ENCODE measurements around the gene HMGCS2. TPM values are rescaled to one million over a fixed set of nuclear protein-coding genes. Genes with fewer than 3 reads are reported as not detected.

HMGCS2 gene
- total and polyA plus RNA-seq, 10 donors = 0.06 to 0.11 TPM; not detected in 8

DNA sequence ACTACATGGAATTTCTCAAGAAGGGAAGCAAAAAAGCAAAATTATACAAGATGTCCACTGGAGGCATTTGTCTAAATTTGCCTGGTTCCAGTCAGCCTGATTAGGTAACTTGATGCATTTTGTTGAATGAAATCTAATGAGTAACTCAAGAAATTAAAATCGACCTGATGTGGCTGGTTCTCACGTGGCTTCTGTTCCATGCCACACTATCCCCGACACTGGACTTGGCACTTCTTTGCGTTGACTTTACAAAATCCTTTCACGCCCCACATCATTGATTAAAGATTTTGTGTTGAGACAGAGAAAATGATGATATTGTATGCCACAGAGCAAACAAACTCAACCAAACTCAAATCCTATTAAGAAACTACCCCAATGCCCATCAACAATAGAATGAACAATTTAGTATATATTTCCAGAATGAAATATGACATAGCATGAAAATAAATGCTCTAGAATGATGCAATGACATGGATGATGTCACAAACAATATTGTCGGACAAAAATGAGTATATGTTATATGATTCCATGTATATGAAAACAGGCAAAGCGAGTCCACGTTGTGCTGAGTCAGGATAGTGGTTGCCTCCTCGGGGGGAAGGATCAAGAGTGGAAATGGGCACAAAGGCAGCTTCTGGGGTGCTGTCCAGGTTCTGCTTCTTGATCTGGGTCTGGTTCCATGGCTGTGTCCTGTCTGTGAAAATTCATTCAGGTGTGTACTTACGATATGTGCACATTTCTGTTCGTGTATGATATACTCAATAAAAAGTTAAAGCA lies 12.9 kb upstream of the HMGCS2 start:
- no peaks in the 10 kb centered on the region for H3K27me3 ChIP-seq (replicated peaks in 1 of 7)
- TF ChIP-seq POLR2AphosphoS5 (IDR thresholded peaks at IDR 0.05) (no peak), CTCF (IDR thresholded peaks at IDR 0.05 in 8 of 11, conservative IDR thresholded peaks at IDR 0.05 in 3 of 11) (no peak), POLR2A (IDR thresholded peaks at IDR 0.05) (no peak)
- no peak overlapping the region for H3K4me3 ChIP-seq
- no peak for DNase-seq
- H3K27ac ChIP-seq = no peak overlapping the region
- intact Hi-C loops (cut with DNase I; ENCODE audit: low total_unique reads) = no loop called here
- no peaks in the 10 kb centered on the region for H3K36me3 ChIP-seq
- peaks cover 0 to 5% (median 0%) of the 10 kb centered on the region in 6 donors for H3K4me1 ChIP-seq
- no peaks in the 10 kb centered on the region for H3K9me3 ChIP-seq
- 80 to 94% (median 83%) methylated on average over 11 of the region's 11 CpGs for WGBS, 5 donors

DNA sequence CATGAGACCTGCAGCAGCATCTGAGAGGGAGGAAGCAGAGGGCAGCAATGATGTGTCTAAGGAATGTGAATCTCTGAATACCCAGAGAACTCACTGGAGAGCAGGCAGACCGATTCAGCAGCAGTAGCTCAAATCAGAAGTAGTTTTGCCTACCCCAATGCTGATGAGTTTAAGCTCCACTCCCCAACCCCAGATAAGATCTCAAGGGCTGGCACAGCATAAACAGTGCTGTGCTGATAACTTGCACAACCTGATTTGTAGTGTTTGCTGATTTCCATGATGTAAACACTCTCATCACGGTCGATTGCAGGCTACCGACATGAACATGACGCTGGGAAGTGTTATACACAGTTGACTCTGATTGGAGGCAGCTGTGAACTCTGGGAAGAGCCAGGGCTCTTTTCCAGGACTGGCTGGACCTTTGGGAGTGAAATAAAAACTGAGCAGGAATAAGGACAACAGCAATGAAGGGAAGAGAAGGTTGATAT lies 11.2 kb upstream of the HMGCS2 start:
- Histone ChIP-seq H3K27me3 (replicated peaks in 1 of 7) (no peaks in the 10 kb centered on the region), H3K36me3 (no peaks in the 10 kb centered on the region), H3K27ac (peak overlapping the region in 2 of 8 donors; percentile 11 to 31), H3K4me1 (peaks cover 0 to 5% (median 0%) of the 10 kb centered on the region in 6 donors), H3K9me3 (no peaks in the 10 kb centered on the region), H3K4me3 (no peak overlapping the region)
- no peak for DNase-seq
- TF ChIP-seq CTCF (IDR thresholded peaks at IDR 0.05 in 8 of 11, conservative IDR thresholded peaks at IDR 0.05 in 3 of 11) = no peak
- TF ChIP-seq POLR2A (IDR thresholded peaks at IDR 0.05) = no peak
- no peak for TF ChIP-seq POLR2AphosphoS5 (IDR thresholded peaks at IDR 0.05)
- intact Hi-C loops (cut with DNase I; ENCODE audit: low total_unique reads) = no loop called here
- WGBS, 5 donors = 36 to 61% (median 47%) methylated on average over 5 of the region's 5 CpGs

- H3K4me1 ChIP-seq = peaks cover 0 to 1% (median 0%) of the 10 kb centered on the region in 6 donors
- 87 to 95% (median 94%) methylated on average over 13 of the region's 13 CpGs for WGBS, 5 donors
- no peaks in the 10 kb centered on the region for H3K36me3 ChIP-seq
- no peaks in the 10 kb centered on the region for H3K27me3 ChIP-seq (replicated peaks in 1 of 7)
- TF ChIP-seq POLR2AphosphoS5 (IDR thresholded peaks at IDR 0.05) = no peak
- no peak for TF ChIP-seq POLR2A (IDR thresholded peaks at IDR 0.05)
- no peak for TF ChIP-seq CTCF (IDR thresholded peaks at IDR 0.05 in 8 of 11, conservative IDR thresholded peaks at IDR 0.05 in 3 of 11)
- no peak for DNase-seq
- no peak overlapping the region for H3K4me3 ChIP-seq
- no peak overlapping the region for H3K27ac ChIP-seq
- no peaks in the 10 kb centered on the region for H3K9me3 ChIP-seq
- intact Hi-C loops (cut with DNase I; ENCODE audit: low total_unique reads) = no loop called here
Measured at GRCh38 chr1:119778886-119779560, 10.3 kb upstream of the HMGCS2 start.

DNA sequence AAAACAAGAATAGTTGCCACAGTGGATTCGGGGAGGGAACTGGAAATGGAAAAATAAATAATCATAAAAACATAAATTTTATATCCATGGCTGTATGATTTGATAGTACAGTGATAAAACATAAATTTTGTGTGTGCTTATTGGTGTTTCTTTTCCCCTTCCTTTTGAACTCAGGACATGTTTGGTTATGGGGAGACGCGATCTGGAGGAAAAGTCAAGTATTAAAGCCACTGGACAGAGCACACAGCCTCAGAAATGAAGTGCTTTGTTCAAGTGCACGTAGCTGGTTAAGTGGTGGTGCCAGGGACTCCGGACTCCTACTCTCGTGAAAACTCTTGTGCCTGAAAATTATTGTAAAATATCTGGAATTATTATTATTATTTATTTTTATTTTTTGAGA lies 9.7 kb upstream of the HMGCS2 start:
- 89 to 93% (median 91%) methylated on average over 6 of the region's 6 CpGs for WGBS, 5 donors

More for the DNA sequence above, 9.7 kb upstream of the HMGCS2 start:
- intact Hi-C loops (cut with DNase I; ENCODE audit: low total_unique reads) = no loop called here
- TF ChIP-seq CTCF (IDR thresholded peaks at IDR 0.05 in 8 of 11, conservative IDR thresholded peaks at IDR 0.05 in 3 of 11) (no peak), POLR2AphosphoS5 (IDR thresholded peaks at IDR 0.05) (no peak), POLR2A (IDR thresholded peaks at IDR 0.05) (no peak)
- Histone ChIP-seq H3K27me3 (replicated peaks in 1 of 7) (no peaks in the 10 kb centered on the region), H3K9me3 (no peaks in the 10 kb centered on the region), H3K4me3 (no peak overlapping the region), H3K36me3 (no peaks in the 10 kb centered on the region), H3K4me1 (no peaks in the 10 kb centered on the region), H3K27ac (no peak overlapping the region)
- no peak for DNase-seq

Data from spleen (tissue), 11 donors.